GM18526 (cell line): ENCODE results near the gene NLRP9.

Source experiments
- POLR2A ChIP-seq: IDR thresholded peaks from 3 replicates; pipeline ENCODE4 v1.6.1; 2011; ENCODE audit not compliant: insufficient read length; ENCODE audit errors: extremely low read depth

NLRP9 gene

GRCh38 chr19:55690769-55691545, 47.2 kb downstream of the NLRP9 start:
- no peak for TF ChIP-seq POLR2A

GRCh38 chr19:55690109-55690768, 48.0 kb downstream of the NLRP9 start:
- no peak for TF ChIP-seq POLR2A

GRCh38 chr19:55689411-55690108, 48.6 kb downstream of the NLRP9 start:
- no peak for TF ChIP-seq POLR2A

- no peak for TF ChIP-seq POLR2A
Measured at GRCh38 chr19:55688422-55689218, 49.6 kb downstream of the NLRP9 start.

- no peak for TF ChIP-seq POLR2A
Measured at GRCh38 chr19:55687281-55688201, 50.7 kb downstream of the NLRP9 start.

- no peak for TF ChIP-seq POLR2A
Measured at GRCh38 chr19:55686311-55687050, 51.7 kb downstream of the NLRP9 start.

- no peak for TF ChIP-seq POLR2A
Measured at GRCh38 chr19:55685776-55686175, 52.4 kb downstream of the NLRP9 start.

- TF ChIP-seq POLR2A, result no peak
Measured at GRCh38 chr19:55684946-55685681, 53.1 kb downstream of the NLRP9 start.

- TF ChIP-seq POLR2A, result no peak
Measured at GRCh38 chr19:55683449-55684261, 54.5 kb downstream of the NLRP9 start.

- TF ChIP-seq POLR2A, result no peak
Measured at GRCh38 chr19:55681131-55682092, 56.8 kb downstream of the NLRP9 start.
